ENCODE data around the gene SLC15A3. TPM values are rescaled to one million over a fixed set of nuclear protein-coding genes. Genes with fewer than 3 reads are reported as not detected.
"Not testable (repeated sequence)": the region's sequence is repeated elsewhere in the genome, so short reads cannot be mapped to it uniquely, and the experiment has no call there.

Gene SLC15A3
- total RNA-seq, 2 donors from 2014 or later: 3.5 to 4.1 TPM

- Mint-ChIP-seq H3K4me1 (ENCODE audit: low read depth) (peaks cover 75% of the 10 kb centered on the region), H3K9me3 (peaks cover 2 to 9% of the 10 kb centered on the region in 2 donors), H3K27me3 (ENCODE audit: low read depth) (no peaks in the 10 kb centered on the region), H3K4me3 (peak overlapping the region; percentile 38 to 96), H3K36me3 (ENCODE audit: insufficient read depth in 2 of 2) (peaks cover 8 to 16% of the 10 kb centered on the region in 2 donors), H3K27ac (peak overlapping the region; percentile 8)
- DNase-seq: peak; percentile 32 to 33
- ATAC-seq (replicated peaks in 1 of 2): no peak
Measured at GRCh38 chr11:60912223-60912850, 39.6 kb downstream of the SLC15A3 start.

GRCh38 chr11:60910711-60911380 lies 41.1 kb downstream of the SLC15A3 start:
- DNase-seq (no peak), ATAC-seq (replicated peaks in 1 of 2) (no peak)
- H3K27me3 Mint-ChIP-seq (ENCODE audit: low read depth): no peaks in the 10 kb centered on the region
- peaks cover 68% of the 10 kb centered on the region for H3K4me1 Mint-ChIP-seq (ENCODE audit: low read depth)
- H3K4me3 Mint-ChIP-seq: no peak overlapping the region
- H3K27ac Mint-ChIP-seq: no peak overlapping the region
- peaks cover 2 to 9% of the 10 kb centered on the region in 2 donors for H3K9me3 Mint-ChIP-seq
- H3K36me3 Mint-ChIP-seq (ENCODE audit: insufficient read depth in 2 of 2): peaks cover 9 to 13% of the 10 kb centered on the region in 2 donors

- peaks cover 68% of the 10 kb centered on the region for H3K4me1 Mint-ChIP-seq (ENCODE audit: low read depth)
- no peak overlapping the region for H3K27ac Mint-ChIP-seq
- H3K36me3 Mint-ChIP-seq (ENCODE audit: insufficient read depth in 2 of 2): peaks cover 8 to 12% of the 10 kb centered on the region in 2 donors
- H3K9me3 Mint-ChIP-seq: peaks cover 2 to 9% of the 10 kb centered on the region in 2 donors
- DNase-seq (no peak), ATAC-seq (replicated peaks in 1 of 2) (no peak)
- no peaks in the 10 kb centered on the region for H3K27me3 Mint-ChIP-seq (ENCODE audit: low read depth)
- no peak overlapping the region for H3K4me3 Mint-ChIP-seq
Measured at GRCh38 chr11:60910281-60910687, 41.7 kb downstream of the SLC15A3 start.

GRCh38 chr11:60909680-60910280 lies 42.2 kb downstream of the SLC15A3 start:
- H3K27ac Mint-ChIP-seq; H3K9me3 Mint-ChIP-seq; DNase-seq; H3K4me3 Mint-ChIP-seq; H3K27me3 Mint-ChIP-seq (ENCODE audit: low read depth); ATAC-seq (replicated peaks in 1 of 2): not testable (repeated sequence)
- Mint-ChIP-seq H3K4me1 (ENCODE audit: low read depth) (peaks cover 67% of the 10 kb centered on the region), H3K36me3 (ENCODE audit: insufficient read depth in 2 of 2) (peaks cover 8 to 12% of the 10 kb centered on the region in 2 donors)

- Mint-ChIP-seq H3K4me1 (ENCODE audit: low read depth) (peaks cover 75% of the 10 kb centered on the region), H3K9me3 (peaks cover 2 to 9% of the 10 kb centered on the region in 2 donors), H3K27me3 (ENCODE audit: low read depth) (no peaks in the 10 kb centered on the region), H3K36me3 (ENCODE audit: insufficient read depth in 2 of 2) (peaks cover 7 to 11% of the 10 kb centered on the region in 2 donors), H3K27ac (no peak overlapping the region), H3K4me3 (no peak overlapping the region)
- DNase-seq (no peak), ATAC-seq (replicated peaks in 1 of 2) (no peak)
Measured at GRCh38 chr11:60908803-60909202, 43.2 kb downstream of the SLC15A3 start.

- ATAC-seq (replicated peaks in 1 of 2) (peak; percentile 92 to 93), DNase-seq (peak; percentile 98 to 99)
- H3K27ac Mint-ChIP-seq: peak within 1 kb of the TSS; percentile 96
- H3K9me3 Mint-ChIP-seq: peaks cover 2 to 9% of the 10 kb centered on the region in 2 donors
- H3K4me1 Mint-ChIP-seq (ENCODE audit: low read depth): peaks cover 59% of the 10 kb centered on the region
- peak within 1 kb of the TSS; percentile 92 to 95 for H3K4me3 Mint-ChIP-seq
- peaks cover 7 to 11% of the 10 kb centered on the region in 2 donors for H3K36me3 Mint-ChIP-seq (ENCODE audit: insufficient read depth in 2 of 2)
- H3K27me3 Mint-ChIP-seq (ENCODE audit: low read depth): no peaks in the 10 kb centered on the region
Measured at GRCh38 chr11:60906132-60906972, 45.6 kb downstream of the SLC15A3 start, which contains the start of gene PRPF19. Gene PRPF19 (minus strand): TSS chr11:60906585. CDS start chr11:60906382, 203 bp downstream.

GRCh38 chr11:60905551-60906113 lies 46.3 kb downstream of the SLC15A3 start:
- peak; percentile 8 to 19 for DNase-seq
- H3K4me1 Mint-ChIP-seq (ENCODE audit: low read depth): peaks cover 52% of the 10 kb centered on the region

GRCh38 chr11:60905047-60905446 lies 46.9 kb downstream of the SLC15A3 start:
- Mint-ChIP-seq H3K27me3 (ENCODE audit: low read depth) (no peaks in the 10 kb centered on the region), H3K9me3 (peaks cover 2 to 9% of the 10 kb centered on the region in 2 donors), H3K36me3 (ENCODE audit: insufficient read depth in 2 of 2) (peaks cover 7% of the 10 kb centered on the region in 2 donors), H3K4me1 (ENCODE audit: low read depth) (peaks cover 46% of the 10 kb centered on the region), H3K4me3 (peak overlapping the region; percentile 92 to 95), H3K27ac (peak overlapping the region; percentile 93)
- ATAC-seq (replicated peaks in 1 of 2) (no peak), DNase-seq (no peak)

More at GRCh38 chr11:60905551-60906113, 46.3 kb downstream of the SLC15A3 start:
- peak in 1 of 2 donors; percentile 19 for ATAC-seq (replicated peaks in 1 of 2)
- Mint-ChIP-seq H3K4me3 (peak overlapping the region; percentile 92 to 95), H3K27me3 (ENCODE audit: low read depth) (no peaks in the 10 kb centered on the region), H3K36me3 (ENCODE audit: insufficient read depth in 2 of 2) (peaks cover 7 to 8% of the 10 kb centered on the region in 2 donors), H3K27ac (peak overlapping the region; percentile 93), H3K9me3 (peaks cover 2 to 9% of the 10 kb centered on the region in 2 donors)

- Mint-ChIP-seq H3K4me3 (no peak overlapping the region), H3K27ac (no peak overlapping the region), H3K4me1 (ENCODE audit: low read depth) (peaks cover 38% of the 10 kb centered on the region), H3K9me3 (no peaks in the 10 kb centered on the region), H3K27me3 (ENCODE audit: low read depth) (no peaks in the 10 kb centered on the region), H3K36me3 (ENCODE audit: insufficient read depth in 2 of 2) (peaks cover 8 to 10% of the 10 kb centered on the region in 2 donors)
- ATAC-seq (replicated peaks in 1 of 2): no peak
- no peak for DNase-seq
Measured at GRCh38 chr11:60902625-60903024, 49.4 kb downstream of the SLC15A3 start.

GRCh38 chr11:60900673-60901404 lies 51.1 kb downstream of the SLC15A3 start:
- Mint-ChIP-seq H3K4me3 (no peak overlapping the region), H3K4me1 (ENCODE audit: low read depth) (peaks cover 30% of the 10 kb centered on the region), H3K36me3 (ENCODE audit: insufficient read depth in 2 of 2) (peaks cover 10 to 19% of the 10 kb centered on the region in 2 donors), H3K27ac (no peak overlapping the region), H3K27me3 (ENCODE audit: low read depth) (no peaks in the 10 kb centered on the region), H3K9me3 (no peaks in the 10 kb centered on the region)
- ATAC-seq (replicated peaks in 1 of 2) (no peak), DNase-seq (no peak)

GRCh38 chr11:60899977-60900376 lies 52.0 kb downstream of the SLC15A3 start:
- Mint-ChIP-seq H3K4me3 (no peak overlapping the region), H3K27ac (no peak overlapping the region), H3K36me3 (ENCODE audit: insufficient read depth in 2 of 2) (peaks cover 12 to 26% of the 10 kb centered on the region in 2 donors), H3K9me3 (no peaks in the 10 kb centered on the region), H3K27me3 (ENCODE audit: low read depth) (no peaks in the 10 kb centered on the region), H3K4me1 (ENCODE audit: low read depth) (peaks cover 22% of the 10 kb centered on the region)
- no peak for DNase-seq
- ATAC-seq (replicated peaks in 1 of 2): no peak

Measured in activated T-cell treated with anti-CD3 and anti-CD28 coated beads, Interleukin-2, amount 50 U/mL, for 72 hours (primary cell).